Measurements from ENCODE around the gene MSH5. TPM values are rescaled to one million over a fixed set of nuclear protein-coding genes. Genes with fewer than 3 reads are reported as not detected.

MSH5 gene
- total and polyA plus RNA-seq, 9 of the 15 experiments (the other 6 are each of a cell fraction or from before 2014, with no cell fraction given): 12.5 to 104 (median 46.6) TPM

DNA sequence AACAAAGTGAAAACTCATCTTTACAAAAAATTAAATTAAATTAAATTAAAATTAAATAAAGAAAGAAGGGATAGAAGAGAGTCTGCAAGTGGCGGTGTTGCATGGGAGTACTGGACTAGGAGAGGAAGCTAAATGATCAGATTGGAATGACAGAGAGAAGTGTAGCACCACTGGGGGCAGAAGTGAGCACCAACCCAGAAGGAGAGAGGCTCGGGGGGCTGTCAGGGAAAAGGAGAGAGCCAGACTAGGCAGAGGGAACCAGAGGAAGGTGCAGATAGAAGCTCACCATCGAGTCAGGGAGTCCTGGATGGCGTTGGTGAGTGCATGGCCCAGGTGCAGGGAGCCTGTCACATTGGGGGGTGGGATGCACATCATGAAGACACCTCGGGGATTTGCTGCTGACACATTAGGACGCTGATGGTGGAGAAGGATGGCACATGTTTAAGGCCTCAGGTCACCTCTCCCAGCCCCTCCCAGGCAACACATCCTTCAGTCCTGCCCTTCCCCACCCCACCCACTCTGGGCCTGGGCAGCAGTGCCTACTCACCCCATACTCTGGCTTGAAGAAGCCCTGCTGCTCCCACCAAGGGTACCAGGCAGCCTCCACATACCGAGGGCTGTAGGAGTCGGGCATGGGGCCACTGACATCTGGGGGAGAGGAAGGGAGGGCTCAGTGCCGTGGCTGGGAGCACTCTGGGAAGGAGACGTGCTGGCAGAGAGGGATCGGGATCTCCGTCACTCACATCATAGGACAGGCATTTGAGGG lies 51.7 kb downstream of the MSH5 start:
- CTCF ChIA-PET (ENCODE audit: low intra/inter-chr PET ratio): interaction anchor here (1.1 to 1.3 kb wide), 2 partner anchors 22 to 245 kb away, joined by 3 to 4 read pairs; partner anchors contain the start of gene ATP6V1G2
- Histone ChIP-seq H3K27ac (ENCODE audit: extremely low read depth, low read depth, low read length) (peak overlapping the region; percentile 1; the same call in 1 of the 3 replicates), H3K9me1 (ENCODE audit: control insufficient read depth, insufficient read depth, low read length) (no peaks in the 10 kb centered on the region), H3K36me3 (ENCODE audit: control insufficient read depth, insufficient read depth, low read length) (peaks cover 68% of the 10 kb centered on the region), H3K9ac (ENCODE audit: insufficient read depth in 1 of 2, low read depth in 2 of 2, low read length in 2 of 2) (peak overlapping the region in 1 of 2 experiments; percentile 59; a peak in 2 of 4 replicates), H3K79me2 (ENCODE audit: control insufficient read depth, insufficient read depth, low read length) (peaks cover 59% of the 10 kb centered on the region), H3K4me2 (ENCODE audit: insufficient read depth, low read length) (no peak overlapping the region), H3K27me3 (ENCODE audit: control insufficient read depth in 2 of 2, insufficient read depth in 2 of 2, low read length in 2 of 2) (no peaks in the 10 kb centered on the region), H3K9me3 (replicated peaks; ENCODE audit: control insufficient read depth, insufficient read depth, low read depth, low read length) (no peaks in the 10 kb centered on the region), H2AFZ (ENCODE audit: low read depth, low read length) (no peak overlapping the region), H3K4me1 (replicated peaks in 1 of 2; ENCODE audit: control insufficient read depth in 2 of 2, insufficient read depth in 2 of 2, low read length in 2 of 2) (peaks cover 17 to 42% of the 10 kb centered on the region in 2 experiments), H4K20me1 (replicated peaks; ENCODE audit: control insufficient read depth, insufficient read depth, low read length) (0 out of 2 replicates have a peak, but pooled peaks cover 3% of the 10 kb centered on the region), H3K4me3 (no peak overlapping the region)
- POLR2A ChIA-PET: interaction anchor here (0.6 to 4.8 kb wide), 22 partner anchors 12 to 1062 kb away, joined by 3 to 47 read pairs (median 4); partner anchors contain the start of genes DDAH2, GPANK1, HSPA1A and HSPA1B
- in situ Hi-C loops (cut with MboI): no loop called here
- intact Hi-C loops (cut with micrococcal nuclease): no loop called here
- FAIRE-seq (peak; percentile 80), DNase-seq (ENCODE audit: extremely low read depth in 1 of 4, low spot score in 3 of 4) (peak; percentile 84 to 87 (median 84)), ATAC-seq (peak; percentile 66)
- 67% methylated on average over 12 of the region's 12 CpGs for WGBS (ENCODE audit: insufficient coverage, low coverage, missing lambda C conversion rate)
- no TSS peak for BruUV-seq (replicated peaks)
- TF ChIP-seq, protein P1, sequence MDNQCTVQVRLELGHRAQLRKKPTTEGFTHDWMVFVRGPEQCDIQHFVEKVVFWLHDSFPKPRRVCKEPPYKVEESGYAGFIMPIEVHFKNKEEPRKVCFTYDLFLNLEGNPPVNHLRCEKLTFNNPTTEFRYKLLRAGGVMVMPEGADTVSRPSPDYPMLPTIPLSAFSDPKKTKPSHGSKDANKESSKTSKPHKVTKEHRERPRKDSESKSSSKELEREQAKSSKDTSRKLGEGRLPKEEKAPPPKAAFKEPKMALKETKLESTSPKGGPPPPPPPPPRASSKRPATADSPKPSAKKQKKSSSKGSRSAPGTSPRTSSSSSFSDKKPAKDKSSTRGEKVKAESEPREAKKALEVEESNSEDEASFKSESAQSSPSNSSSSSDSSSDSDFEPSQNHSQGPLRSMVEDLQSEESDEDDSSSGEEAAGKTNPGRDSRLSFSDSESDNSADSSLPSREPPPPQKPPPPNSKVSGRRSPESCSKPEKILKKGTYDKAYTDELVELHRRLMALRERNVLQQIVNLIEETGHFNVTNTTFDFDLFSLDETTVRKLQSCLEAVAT (IDR thresholded peaks at IDR 0.05): peak; percentile 40 to 61; a peak in 1 of 4 replicates
- TF ChIP-seq RHOXF2B (CRISPR knock-in tag; conservative IDR thresholded peaks at IDR 0.05) (0 out of 2 replicates have a peak, but pooled peaks have one; percentile 35), SP1 (CRISPR knock-in tag; IDR thresholded peaks at IDR 0.05) (no peak), ZNF143 (CRISPR knock-in tag; IDR thresholded peaks at IDR 0.05) (no peak), DMBX1 (CRISPR knock-in tag; IDR thresholded peaks at IDR 0.05; ENCODE audit: borderline replicate concordance) (no peak), POLR2AphosphoS2 (IDR thresholded peaks at IDR 0.05; ENCODE audit: low read length) (no peak), HDAC1 (IDR thresholded peaks at IDR 0.05) (peak in 1 of 2 experiments; percentile 54; a peak in 2 of 4 replicates), ZEB2 (IDR thresholded peaks at IDR 0.05) (0 out of 2 replicates have a peak, but pooled peaks have one; percentile 38), L3MBTL2 (IDR thresholded peaks at IDR 0.05) (no peak), ZNF24 (IDR thresholded peaks at IDR 0.05) (no peak)
- TF ChIP-seq, protein P2, sequence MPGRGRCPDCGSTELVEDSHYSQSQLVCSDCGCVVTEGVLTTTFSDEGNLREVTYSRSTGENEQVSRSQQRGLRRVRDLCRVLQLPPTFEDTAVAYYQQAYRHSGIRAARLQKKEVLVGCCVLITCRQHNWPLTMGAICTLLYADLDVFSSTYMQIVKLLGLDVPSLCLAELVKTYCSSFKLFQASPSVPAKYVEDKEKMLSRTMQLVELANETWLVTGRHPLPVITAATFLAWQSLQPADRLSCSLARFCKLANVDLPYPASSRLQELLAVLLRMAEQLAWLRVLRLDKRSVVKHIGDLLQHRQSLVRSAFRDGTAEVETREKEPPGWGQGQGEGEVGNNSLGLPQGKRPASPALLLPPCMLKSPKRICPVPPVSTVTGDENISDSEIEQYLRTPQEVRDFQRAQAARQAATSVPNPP (IDR thresholded peaks at IDR 0.05; ENCODE audit: borderline replicate concordance, insufficient read depth, insufficient read length): no peak
- TF ChIP-seq, protein P3, sequence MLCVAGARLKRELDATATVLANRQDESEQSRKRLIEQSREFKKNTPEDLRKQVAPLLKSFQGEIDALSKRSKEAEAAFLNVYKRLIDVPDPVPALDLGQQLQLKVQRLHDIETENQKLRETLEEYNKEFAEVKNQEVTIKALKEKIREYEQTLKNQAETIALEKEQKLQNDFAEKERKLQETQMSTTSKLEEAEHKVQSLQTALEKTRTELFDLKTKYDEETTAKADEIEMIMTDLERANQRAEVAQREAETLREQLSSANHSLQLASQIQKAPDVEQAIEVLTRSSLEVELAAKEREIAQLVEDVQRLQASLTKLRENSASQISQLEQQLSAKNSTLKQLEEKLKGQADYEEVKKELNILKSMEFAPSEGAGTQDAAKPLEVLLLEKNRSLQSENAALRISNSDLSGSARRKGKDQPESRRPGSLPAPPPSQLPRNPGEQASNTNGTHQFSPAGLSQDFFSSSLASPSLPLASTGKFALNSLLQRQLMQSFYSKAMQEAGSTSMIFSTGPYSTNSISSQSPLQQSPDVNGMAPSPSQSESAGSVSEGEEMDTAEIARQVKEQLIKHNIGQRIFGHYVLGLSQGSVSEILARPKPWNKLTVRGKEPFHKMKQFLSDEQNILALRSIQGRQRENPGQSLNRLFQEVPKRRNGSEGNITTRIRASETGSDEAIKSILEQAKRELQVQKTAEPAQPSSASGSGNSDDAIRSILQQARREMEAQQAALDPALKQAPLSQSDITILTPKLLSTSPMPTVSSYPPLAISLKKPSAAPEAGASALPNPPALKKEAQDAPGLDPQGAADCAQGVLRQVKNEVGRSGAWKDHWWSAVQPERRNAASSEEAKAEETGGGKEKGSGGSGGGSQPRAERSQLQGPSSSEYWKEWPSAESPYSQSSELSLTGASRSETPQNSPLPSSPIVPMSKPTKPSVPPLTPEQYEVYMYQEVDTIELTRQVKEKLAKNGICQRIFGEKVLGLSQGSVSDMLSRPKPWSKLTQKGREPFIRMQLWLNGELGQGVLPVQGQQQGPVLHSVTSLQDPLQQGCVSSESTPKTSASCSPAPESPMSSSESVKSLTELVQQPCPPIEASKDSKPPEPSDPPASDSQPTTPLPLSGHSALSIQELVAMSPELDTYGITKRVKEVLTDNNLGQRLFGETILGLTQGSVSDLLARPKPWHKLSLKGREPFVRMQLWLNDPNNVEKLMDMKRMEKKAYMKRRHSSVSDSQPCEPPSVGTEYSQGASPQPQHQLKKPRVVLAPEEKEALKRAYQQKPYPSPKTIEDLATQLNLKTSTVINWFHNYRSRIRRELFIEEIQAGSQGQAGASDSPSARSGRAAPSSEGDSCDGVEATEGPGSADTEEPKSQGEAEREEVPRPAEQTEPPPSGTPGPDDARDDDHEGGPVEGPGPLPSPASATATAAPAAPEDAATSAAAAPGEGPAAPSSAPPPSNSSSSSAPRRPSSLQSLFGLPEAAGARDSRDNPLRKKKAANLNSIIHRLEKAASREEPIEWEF (CRISPR knock-in tag; IDR thresholded peaks at IDR 0.05): no peak
- TF ChIP-seq, protein P4, sequence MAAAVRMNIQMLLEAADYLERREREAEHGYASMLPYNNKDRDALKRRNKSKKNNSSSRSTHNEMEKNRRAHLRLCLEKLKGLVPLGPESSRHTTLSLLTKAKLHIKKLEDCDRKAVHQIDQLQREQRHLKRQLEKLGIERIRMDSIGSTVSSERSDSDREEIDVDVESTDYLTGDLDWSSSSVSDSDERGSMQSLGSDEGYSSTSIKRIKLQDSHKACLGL (CRISPR knock-in tag; IDR thresholded peaks at IDR 0.05; ENCODE audit: borderline replicate concordance, poor library complexity, severe bottlenecking): no peak
